ENCODE data around the gene SPEM3.

The SPEM3 gene

DNA sequence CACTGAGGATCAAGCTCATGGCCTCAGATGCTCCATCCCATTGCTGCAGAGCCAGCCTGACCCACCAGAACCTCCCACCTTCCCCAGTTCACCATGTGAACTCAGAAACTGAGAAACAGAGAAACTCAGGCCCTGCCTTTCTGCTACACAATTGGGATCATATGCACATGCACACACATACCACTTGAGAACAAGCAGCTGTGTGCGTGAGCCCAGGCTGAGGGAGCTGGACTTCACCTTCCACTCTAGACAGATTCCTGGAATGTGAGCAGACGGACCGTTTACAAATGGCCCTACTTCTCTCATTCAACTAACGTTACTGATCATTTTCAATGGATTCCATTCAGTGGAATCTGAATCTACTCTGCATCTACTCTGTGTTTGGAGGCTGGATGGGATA is 5.0 kb upstream of the SPEM3 start:
- H3K4me3 ChIP-seq, result no peak overlapping the region
- no peak for DNase-seq (ENCODE audit: low spot score)
- no peak overlapping the region for H3K27ac ChIP-seq
- TF ChIP-seq, protein P1, sequence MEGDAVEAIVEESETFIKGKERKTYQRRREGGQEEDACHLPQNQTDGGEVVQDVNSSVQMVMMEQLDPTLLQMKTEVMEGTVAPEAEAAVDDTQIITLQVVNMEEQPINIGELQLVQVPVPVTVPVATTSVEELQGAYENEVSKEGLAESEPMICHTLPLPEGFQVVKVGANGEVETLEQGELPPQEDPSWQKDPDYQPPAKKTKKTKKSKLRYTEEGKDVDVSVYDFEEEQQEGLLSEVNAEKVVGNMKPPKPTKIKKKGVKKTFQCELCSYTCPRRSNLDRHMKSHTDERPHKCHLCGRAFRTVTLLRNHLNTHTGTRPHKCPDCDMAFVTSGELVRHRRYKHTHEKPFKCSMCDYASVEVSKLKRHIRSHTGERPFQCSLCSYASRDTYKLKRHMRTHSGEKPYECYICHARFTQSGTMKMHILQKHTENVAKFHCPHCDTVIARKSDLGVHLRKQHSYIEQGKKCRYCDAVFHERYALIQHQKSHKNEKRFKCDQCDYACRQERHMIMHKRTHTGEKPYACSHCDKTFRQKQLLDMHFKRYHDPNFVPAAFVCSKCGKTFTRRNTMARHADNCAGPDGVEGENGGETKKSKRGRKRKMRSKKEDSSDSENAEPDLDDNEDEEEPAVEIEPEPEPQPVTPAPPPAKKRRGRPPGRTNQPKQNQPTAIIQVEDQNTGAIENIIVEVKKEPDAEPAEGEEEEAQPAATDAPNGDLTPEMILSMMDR (IDR thresholded peaks at IDR 0.05), result no peak

DNA sequence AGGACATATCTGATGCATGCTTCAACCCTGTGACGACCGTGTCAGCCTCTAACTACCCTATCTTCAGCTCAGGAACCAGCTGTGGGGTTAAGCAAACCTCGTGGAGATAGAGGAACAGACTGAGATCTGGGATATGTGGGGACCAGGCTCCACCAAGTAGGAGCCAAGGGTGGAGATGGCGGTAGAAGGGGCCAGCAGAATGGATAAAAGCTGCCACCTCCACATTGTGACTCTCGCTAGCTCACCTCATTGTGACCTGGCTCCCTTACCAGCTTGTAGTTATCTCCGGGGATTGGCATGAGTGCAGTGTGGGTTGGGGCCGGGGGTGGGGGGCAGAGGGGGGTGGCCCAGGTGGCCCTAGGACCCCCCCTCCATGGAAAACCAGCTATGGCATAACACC is 3.3 kb upstream of the SPEM3 start, which contains the start of gene SPEM2:
Gene SPEM2, plus strand, starts transcription at position 301 of the 400 bp plus-strand sequence. Its CDS starts 73 bp downstream, at position 374.
- DNase-seq (ENCODE audit: low spot score), result no peak

DNA sequence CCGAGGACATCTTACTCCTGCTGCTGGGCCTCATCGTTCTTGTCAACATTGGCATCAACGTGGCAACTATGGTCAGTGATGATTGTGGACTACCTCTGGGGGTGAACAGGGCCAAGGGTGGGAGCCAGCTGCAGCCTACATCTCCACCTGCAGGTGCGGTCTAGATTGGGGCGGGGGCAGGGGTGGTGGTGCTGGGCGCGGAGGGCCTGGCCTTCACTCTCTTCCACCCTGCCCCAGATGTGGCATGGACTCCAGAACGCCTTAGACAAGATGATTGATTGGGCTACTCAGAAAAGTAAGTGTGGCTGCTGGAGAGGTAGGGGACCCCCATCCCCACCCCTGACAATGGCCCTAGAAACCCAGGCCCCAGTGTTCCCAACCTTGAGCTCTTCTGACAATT is 2.9 kb upstream of the SPEM3 start:
- no peak for DNase-seq (ENCODE audit: low spot score)
- TF ChIP-seq, protein P1 (IDR thresholded peaks at IDR 0.05), result no peak
- H3K27ac ChIP-seq, result no peak overlapping the region
- H3K4me3 ChIP-seq, result no peak overlapping the region

More for the DNA sequence above, 3.3 kb upstream of the SPEM3 start, which contains the start of gene SPEM2:
- Histone ChIP-seq H3K4me3 (no peak within 1 kb of the TSS), H3K27ac (no peak within 1 kb of the TSS)
- TF ChIP-seq, protein P1 (IDR thresholded peaks at IDR 0.05), result no peak

DNA sequence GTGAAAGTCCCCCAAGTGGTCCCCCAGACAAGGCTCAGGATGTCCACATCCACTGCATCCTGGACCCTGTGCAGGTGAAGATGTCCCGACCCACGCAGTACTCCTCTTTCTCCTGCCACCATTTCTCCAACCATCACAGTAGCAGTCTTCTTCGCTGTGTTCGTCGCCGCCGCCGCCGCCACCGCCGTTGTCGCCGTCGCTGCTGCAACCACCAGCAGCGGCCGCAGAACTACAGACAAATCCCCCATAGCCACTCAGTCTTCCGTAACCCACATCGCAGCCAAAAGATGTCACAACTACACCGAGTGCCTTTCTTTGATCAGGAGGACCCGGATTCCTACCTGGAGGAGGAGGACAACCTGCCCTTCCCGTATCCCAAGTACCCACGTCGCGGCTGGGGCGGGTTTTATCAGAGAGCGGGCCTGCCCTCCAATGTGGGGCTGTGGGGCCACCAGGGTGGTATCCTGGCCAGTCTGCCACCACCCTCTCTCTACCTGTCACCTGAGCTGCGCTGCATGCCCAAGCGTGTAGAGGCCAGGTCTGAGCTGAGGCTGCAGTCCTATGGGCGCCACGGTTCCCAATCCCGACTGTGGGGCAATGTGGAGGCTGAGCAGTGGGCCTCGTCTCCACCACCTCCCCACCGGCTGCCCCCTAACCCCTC is 2.3 kb upstream of the SPEM3 start:
- no peak for DNase-seq (ENCODE audit: low spot score)
- Histone ChIP-seq H3K4me3 (no peak overlapping the region), H3K27ac (no peak overlapping the region)
- TF ChIP-seq, protein P1 (IDR thresholded peaks at IDR 0.05), result no peak

DNA sequence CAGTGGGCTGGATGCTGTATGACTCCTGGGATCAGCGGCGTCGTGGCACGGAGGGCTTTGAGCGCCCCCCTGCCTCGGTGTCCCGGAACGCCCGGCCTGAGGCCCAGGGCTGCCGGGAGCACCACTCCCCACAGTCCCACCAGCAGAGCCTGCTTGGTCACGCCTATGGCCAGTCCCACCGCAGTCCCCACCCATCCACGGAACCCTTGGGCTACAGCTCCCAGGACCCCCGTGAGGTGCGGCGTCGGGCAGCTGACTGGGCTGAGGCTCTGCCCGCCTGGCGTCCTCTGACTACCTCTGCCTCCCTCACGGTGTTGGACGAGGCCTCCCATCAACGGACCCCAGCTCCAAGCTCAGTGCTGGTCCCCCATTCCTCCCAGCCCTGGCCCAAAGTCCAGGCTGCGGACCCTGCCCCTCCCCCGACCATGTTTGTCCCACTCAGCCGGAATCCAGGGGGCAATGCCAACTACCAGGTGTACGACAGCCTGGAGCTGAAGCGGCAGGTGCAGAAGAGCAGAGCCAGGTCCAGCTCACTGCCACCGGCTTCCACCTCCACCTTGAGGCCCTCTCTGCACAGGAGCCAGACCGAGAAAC is 1.7 kb upstream of the SPEM3 start:
- no peak overlapping the region for H3K27ac ChIP-seq
- DNase-seq (ENCODE audit: low spot score), result no peak
- no peak overlapping the region for H3K4me3 ChIP-seq
- TF ChIP-seq, protein P1 (IDR thresholded peaks at IDR 0.05), result no peak

DNA sequence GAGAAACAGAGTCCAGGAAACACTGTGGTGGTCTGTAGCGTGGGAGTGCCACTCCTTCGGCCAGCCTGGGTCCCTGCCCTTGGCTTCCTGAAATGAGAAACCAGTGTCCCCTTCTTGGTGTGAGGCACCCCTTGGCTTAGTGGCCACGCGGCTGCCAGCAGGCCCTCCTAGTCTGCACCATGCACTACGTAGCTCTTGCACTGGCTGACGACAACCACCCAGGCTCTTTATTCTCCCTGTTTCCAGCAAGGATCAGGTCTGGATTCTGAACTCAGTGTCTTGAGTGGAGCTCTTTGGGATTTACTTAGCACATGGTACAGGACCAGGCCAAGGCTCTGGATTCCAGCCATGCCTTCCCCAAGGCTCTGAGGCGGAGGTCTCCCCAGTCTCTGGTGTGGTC is 1.1 kb upstream of the SPEM3 start:
- Histone ChIP-seq H3K27ac (no peak overlapping the region), H3K4me3 (no peak overlapping the region)
- TF ChIP-seq, protein P1 (IDR thresholded peaks at IDR 0.05), result no peak
- no peak for DNase-seq (ENCODE audit: low spot score)

DNA sequence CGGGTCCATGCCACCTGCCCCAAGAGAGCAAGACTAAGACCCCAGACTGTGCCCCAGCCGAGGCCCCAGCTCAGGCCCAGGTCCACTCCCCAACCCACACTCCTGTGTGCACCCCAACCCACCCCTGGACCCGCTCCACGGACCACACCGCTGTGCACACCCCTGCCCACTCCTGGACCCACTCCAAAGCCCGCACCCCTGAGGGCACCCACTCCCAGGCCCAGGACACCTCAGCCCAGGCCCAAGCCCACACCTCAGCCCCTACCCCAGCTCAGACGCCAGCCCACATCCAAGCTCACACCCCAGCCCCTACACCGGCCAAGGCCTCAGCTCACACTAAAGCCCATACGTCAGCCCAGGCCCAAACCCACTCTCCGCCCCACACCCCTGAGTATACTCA is 1.1 kb downstream of the SPEM3 start:
- Histone ChIP-seq H3K4me3 (no peak overlapping the region), H3K27ac (no peak overlapping the region)
- no peak for DNase-seq (ENCODE audit: low spot score)
- TF ChIP-seq, protein P1 (IDR thresholded peaks at IDR 0.05), result no peak

Data from coronary artery (tissue), 2 donors.